BJ (cell line): ENCODE measurements around the gene MPZL1. TPM values are rescaled to one million over a fixed set of nuclear protein-coding genes. Genes with fewer than 3 reads are reported as not detected.

Source experiments
- CTCF ChIA-PET: fragments of 350-600 bp; formaldehyde crosslinking; extraction: SDS; loops from one replicate; lab custom pipeline; 2021; ENCODE audit warnings: antibody characterized with exemption, inconsistent platforms; lab: Yijun Ruan, JAX
- POLR2A ChIA-PET: fragments of 300-600 bp; sonication (Branson Sonifier 250); formaldehyde crosslinking; extraction: SDS; loops from one replicate; lab custom pipeline; 2021; ENCODE audit warnings: antibody characterized with exemption; lab: Charles Lee
- DNase-seq: peaks from one replicate; pipeline ENCODE4 v3.0.0-alpha.2; 2011; ENCODE audit warnings: low read depth
- H3K27me3 ChIP-seq: 2 replicates; pipeline ENCODE4 v1.6.0; 2011; ENCODE audit warnings: low read length; ENCODE audit not compliant: control insufficient read depth, insufficient read depth
- H3K36me3 ChIP-seq: 2 replicates; pipeline ENCODE4 v1.5.1; 2011; ENCODE audit warnings: low read length; ENCODE audit not compliant: control insufficient read depth, insufficient read depth
- H3K4me3 ChIP-seq: 2 replicates; pipeline ENCODE4 v1.5.1; 2011; ENCODE audit warnings: low read depth, mild to moderate bottlenecking, control low read depth, low read length
- polyA plus RNA-seq: library from polyadenylated mRNA; depleted of rRNA; stranded (reverse); fragments of >200 nt; gene quantifications from 2 replicates; pipeline ENCODE4 v1.2.3, GENCODE V29; 2011
- TF ChIP-seq, protein P1 (sequence below): IDR thresholded peaks from 2 replicates; pipeline ENCODE4 v1.5.1; 2011; ENCODE audit warnings: low read depth, mild to moderate bottlenecking, control low read depth, inconsistent platforms, low read length, moderate library complexity; ENCODE audit not compliant: insufficient read depth

The MPZL1 gene
- polyA plus RNA-seq, 1 experiment: 79.1 TPM

DNA sequence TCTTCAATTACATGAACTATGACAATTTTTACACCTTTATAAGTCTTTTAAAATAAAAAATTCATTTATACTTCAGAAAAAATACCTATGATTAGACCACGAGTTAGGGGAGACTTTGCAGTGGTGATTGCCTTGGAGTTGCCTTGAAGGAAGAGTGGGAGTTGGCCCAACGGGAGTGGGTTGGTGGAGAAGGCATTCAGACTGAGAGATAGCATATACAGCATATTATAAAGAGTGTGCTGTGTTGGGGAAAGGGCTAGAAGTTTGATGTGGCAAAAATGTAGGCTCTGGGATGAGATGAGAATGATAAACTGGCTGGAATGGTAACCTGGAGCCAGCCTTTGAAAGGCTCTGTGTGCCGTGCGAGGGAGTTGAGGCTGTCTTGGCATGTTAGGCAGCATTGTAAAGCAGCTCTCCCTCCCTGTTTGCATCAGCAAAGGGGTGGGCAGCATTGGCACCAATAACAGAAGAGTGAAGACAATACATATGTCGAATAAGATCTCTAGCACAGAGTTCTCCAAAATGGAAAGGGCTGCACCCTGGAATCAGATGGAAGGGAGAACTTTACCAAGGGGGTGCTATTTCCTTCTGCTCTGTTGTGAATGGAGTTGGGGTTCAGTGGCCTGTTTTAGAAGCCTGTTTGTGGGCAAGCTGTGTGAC is 24.4 kb downstream of the MPZL1 start:
- DNase-seq: no peak
- TF ChIP-seq, protein P1, sequence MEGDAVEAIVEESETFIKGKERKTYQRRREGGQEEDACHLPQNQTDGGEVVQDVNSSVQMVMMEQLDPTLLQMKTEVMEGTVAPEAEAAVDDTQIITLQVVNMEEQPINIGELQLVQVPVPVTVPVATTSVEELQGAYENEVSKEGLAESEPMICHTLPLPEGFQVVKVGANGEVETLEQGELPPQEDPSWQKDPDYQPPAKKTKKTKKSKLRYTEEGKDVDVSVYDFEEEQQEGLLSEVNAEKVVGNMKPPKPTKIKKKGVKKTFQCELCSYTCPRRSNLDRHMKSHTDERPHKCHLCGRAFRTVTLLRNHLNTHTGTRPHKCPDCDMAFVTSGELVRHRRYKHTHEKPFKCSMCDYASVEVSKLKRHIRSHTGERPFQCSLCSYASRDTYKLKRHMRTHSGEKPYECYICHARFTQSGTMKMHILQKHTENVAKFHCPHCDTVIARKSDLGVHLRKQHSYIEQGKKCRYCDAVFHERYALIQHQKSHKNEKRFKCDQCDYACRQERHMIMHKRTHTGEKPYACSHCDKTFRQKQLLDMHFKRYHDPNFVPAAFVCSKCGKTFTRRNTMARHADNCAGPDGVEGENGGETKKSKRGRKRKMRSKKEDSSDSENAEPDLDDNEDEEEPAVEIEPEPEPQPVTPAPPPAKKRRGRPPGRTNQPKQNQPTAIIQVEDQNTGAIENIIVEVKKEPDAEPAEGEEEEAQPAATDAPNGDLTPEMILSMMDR: no peak
- ChIA-PET POLR2A (no interaction called here), CTCF (interaction anchor here (0.9 to 1.3 kb wide), 2 partner anchors 16 to 338 kb away, joined by 3 to 5 read pairs; no protein-coding TSS in a partner anchor)
- no peak overlapping the region for H3K4me3 ChIP-seq
- H3K36me3 ChIP-seq: no peaks in the 10 kb centered on the region
- H3K27me3 ChIP-seq: no peaks in the 10 kb centered on the region

DNA sequence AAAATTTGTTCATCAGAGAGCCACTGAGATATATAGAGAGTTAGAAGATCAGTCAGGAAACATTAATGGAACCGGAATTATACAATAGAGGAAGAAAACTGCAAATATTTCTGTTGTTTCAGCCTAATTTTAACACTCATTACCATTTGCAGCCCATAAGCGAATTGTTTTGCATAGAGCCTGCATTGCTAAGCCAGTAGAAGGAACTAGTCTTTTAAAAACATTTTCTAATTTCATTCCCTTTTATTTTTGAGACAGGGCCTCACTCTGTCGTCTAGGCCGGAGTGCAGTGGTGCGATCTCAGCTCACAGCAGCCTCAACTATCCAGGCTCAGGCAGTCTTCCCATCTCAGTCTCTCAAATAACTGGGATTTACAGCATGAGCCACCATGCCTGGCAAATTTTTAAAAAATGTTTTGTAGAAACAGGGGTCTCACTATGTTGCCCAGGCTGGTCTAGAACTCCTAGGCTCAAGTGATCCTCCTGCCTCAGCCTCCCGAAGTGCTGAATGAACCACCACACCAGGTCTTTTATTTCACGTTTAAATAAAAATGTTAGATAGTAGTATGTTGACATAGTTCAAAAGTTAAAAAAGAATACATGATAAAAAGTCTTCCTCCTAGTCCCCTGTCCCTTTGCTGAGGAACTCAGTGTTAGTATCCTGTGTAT is 25.3 kb downstream of the MPZL1 start:
- no peak for DNase-seq
- no peaks in the 10 kb centered on the region for H3K36me3 ChIP-seq
- H3K4me3 ChIP-seq: no peak overlapping the region
- H3K27me3 ChIP-seq: no peaks in the 10 kb centered on the region
- TF ChIP-seq, protein P1: no peak
- ChIA-PET CTCF (interaction anchor here (0.6 to 1.3 kb wide), 3 partner anchors 10 to 337 kb away, joined by 3 to 5 read pairs (median 3); no protein-coding TSS in a partner anchor), POLR2A (interaction anchor here (0.6 kb wide), 1 partner anchor 225 kb away, joined by 3 read pairs; no protein-coding TSS in a partner anchor)

DNA sequence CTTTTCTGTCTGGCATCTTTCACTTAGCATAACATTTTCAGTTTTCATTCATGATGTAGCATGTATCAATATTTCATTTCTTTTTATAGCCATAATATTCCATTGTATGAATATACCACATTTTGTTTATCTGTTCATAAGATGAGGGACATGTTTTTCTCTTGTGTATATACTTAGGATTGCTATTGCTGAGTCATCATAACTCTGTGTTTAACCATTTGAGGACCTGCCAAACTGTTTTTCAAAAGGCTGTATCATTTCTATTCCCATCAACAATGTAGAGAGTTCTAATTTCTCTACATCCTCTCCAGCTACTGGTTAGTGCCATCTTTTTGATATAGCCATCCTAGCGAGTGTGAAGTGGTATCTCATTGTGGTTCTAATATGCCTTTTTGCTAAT is 26.2 kb downstream of the MPZL1 start:
- TF ChIP-seq, protein P1: no peak
- DNase-seq: no peak
- no peaks in the 10 kb centered on the region for H3K36me3 ChIP-seq
- POLR2A ChIA-PET: no interaction called here
- CTCF ChIA-PET: interaction anchor here (2.3 kb wide), 1 partner anchor 28 kb away, joined by 7 read pairs; no protein-coding TSS in a partner anchor
- H3K4me3 ChIP-seq: no peak overlapping the region
- H3K27me3 ChIP-seq: no peaks in the 10 kb centered on the region

DNA sequence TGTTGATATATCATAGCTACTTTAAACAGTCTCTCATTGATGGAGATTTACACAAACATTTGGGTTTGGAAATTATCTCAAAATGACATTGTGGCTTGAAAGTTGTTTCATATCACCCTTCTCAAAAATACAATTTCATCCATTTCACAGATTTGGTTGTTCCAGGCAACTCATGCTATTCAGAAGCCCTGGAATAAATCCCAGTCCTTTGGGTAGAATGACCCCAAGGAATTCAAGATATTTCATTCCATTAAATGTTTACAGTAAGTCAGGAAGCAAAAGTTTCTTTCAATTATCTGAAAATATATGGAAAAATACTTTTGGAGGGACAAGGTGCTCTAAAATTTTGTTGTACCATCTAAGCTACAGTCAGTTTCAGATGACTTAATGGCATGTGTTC is 27.1 kb downstream of the MPZL1 start:
- no peaks in the 10 kb centered on the region for H3K36me3 ChIP-seq
- no peak for DNase-seq
- CTCF ChIA-PET: interaction anchor here (1.4 to 2.3 kb wide), 2 partner anchors 27 to 334 kb away, joined by 3 to 7 read pairs; no protein-coding TSS in a partner anchor
- POLR2A ChIA-PET: no interaction called here
- H3K27me3 ChIP-seq: no peaks in the 10 kb centered on the region
- no peak overlapping the region for H3K4me3 ChIP-seq
- TF ChIP-seq, protein P1: no peak

DNA sequence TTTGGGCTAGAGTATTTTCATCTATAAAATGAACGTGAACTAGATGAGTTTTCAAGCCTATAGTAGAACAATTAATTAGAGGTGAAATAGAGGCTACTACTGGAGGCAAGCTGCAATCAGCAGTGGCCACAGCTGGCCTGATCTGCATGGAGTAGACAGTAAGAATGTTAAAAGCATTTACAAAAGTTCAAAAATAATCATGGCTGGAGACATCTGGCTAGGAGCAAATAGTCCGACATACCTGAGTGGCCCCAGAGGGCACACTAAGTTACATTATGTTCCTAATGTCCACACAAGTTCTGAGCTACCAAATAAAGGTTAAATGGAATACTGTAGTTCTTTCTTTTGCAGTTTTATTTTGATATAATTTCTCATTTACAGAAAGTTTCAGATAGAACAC is 28.0 kb downstream of the MPZL1 start:
- no peak for DNase-seq
- ChIA-PET POLR2A (no interaction called here), CTCF (interaction anchor here (1.4 to 2.3 kb wide), 2 partner anchors 26 to 333 kb away, joined by 3 to 7 read pairs; no protein-coding TSS in a partner anchor)
- H3K36me3 ChIP-seq: no peaks in the 10 kb centered on the region
- TF ChIP-seq, protein P1: no peak
- no peaks in the 10 kb centered on the region for H3K27me3 ChIP-seq
- H3K4me3 ChIP-seq: no peak overlapping the region
